CD14-positive monocyte (primary cell): ENCODE data around the gene PRMT9. TPM values are rescaled to one million over a fixed set of nuclear protein-coding genes. Genes with fewer than 3 reads are reported as not detected.
A peak's percentile ranks its signal among the peaks of the same experiment; 100 is the strongest.

Experiments used
- DNase-seq, 3 donors: peaks; one replicate each; pipeline ENCODE4 v3.0.0-alpha.2; 2011 to 2022
- H2AFZ ChIP-seq: 2 replicates; pipeline ENCODE4 v1.6.0; 2012; ENCODE audit warnings: mild to moderate bottlenecking, low read depth, low read length, inconsistent platforms; ENCODE audit not compliant: insufficient read depth, poor library complexity, severe bottlenecking
- H3K27ac ChIP-seq, 2 donors: 1 replicate in 1 of 2; 2 replicates in 1 of 2; pipeline ENCODE4 v1.5.1; 2012 to 2013; ENCODE audit warnings: low read length in 2 of 2, control low read depth in 1 of 2, inconsistent platforms in 1 of 2, low read depth in 1 of 2, mild to moderate bottlenecking in 1 of 2
- H3K27me3 ChIP-seq, 2 donors: one replicate each; pipeline versions ENCODE4 v1.6.0 to v1.6.1; 2011 to 2013; ENCODE audit warnings: low read length in 2 of 2; ENCODE audit not compliant: control insufficient read depth in 2 of 2, insufficient read depth in 2 of 2
- H3K36me3 ChIP-seq, 2 donors: replicated peaks in 1 of 2; 1 replicate in 1 of 2; 2 replicates in 1 of 2; pipeline versions ENCODE4 v1.5.1 to v1.6.1; 2012 to 2013; ENCODE audit warnings: low read length in 2 of 2, control low read depth in 1 of 2, inconsistent platforms in 1 of 2, mild to moderate bottlenecking in 1 of 2; ENCODE audit not compliant: insufficient read depth in 2 of 2, control insufficient read depth in 1 of 2
- H3K4me1 ChIP-seq, 2 donors: 1 replicate in 1 of 2; 2 replicates in 1 of 2; pipeline versions ENCODE4 v1.5.1 to v1.6.1; 2012 to 2013; ENCODE audit warnings: low read length in 2 of 2, control low read depth in 1 of 2, inconsistent platforms in 1 of 2, mild to moderate bottlenecking in 1 of 2, moderate library complexity in 1 of 2; ENCODE audit not compliant: insufficient read depth in 2 of 2, control insufficient read depth in 1 of 2
- H3K4me2 ChIP-seq: replicated peaks from 2 replicates; pipeline ENCODE3; 2012; ENCODE audit warnings: low read length, moderate library complexity, mild to moderate bottlenecking; ENCODE audit not compliant: poor library complexity, severe bottlenecking; ENCODE audit errors: extremely low read depth
- H3K4me3 ChIP-seq, 3 experiments: fragments of 200-600 bp in 1 of 3; sonication (generic) in 1 of 3; replicated peaks in 1 of 3; 1 replicate in 2 of 3; 2 replicates in 1 of 3; pipeline ENCODE4 v1.5.1; 2011 to 2013; ENCODE audit warnings: low read length in 3 of 3, mild to moderate bottlenecking in 3 of 3, control low read depth in 2 of 3, low read depth in 2 of 3, inconsistent platforms in 1 of 3, moderate library complexity in 1 of 3
- H3K79me2 ChIP-seq: 2 replicates; pipeline ENCODE4 v1.6.0; 2012; ENCODE audit warnings: mild to moderate bottlenecking, control low read depth, inconsistent platforms, low read length, moderate library complexity; ENCODE audit not compliant: insufficient read depth
- H3K9ac ChIP-seq: 2 replicates; pipeline ENCODE4 v1.6.0; 2017; ENCODE audit warnings: low read length, mild to moderate bottlenecking; ENCODE audit not compliant: insufficient read depth, poor library complexity, severe bottlenecking
- H3K9me3 ChIP-seq, 2 donors: replicated peaks in 1 of 2; 1 replicate in 1 of 2; 2 replicates in 1 of 2; pipeline versions ENCODE4 v1.5.1 to v1.6.1; 2012 to 2013; ENCODE audit warnings: low read length in 2 of 2, control low read depth in 1 of 2; ENCODE audit not compliant: control insufficient read depth in 1 of 2, insufficient read depth in 1 of 2
- H4K20me1 ChIP-seq: 2 replicates; pipeline ENCODE4 v1.6.0; 2012; ENCODE audit warnings: mild to moderate bottlenecking, low read length, control low read depth, moderate library complexity; ENCODE audit not compliant: insufficient read depth
- H3K27ac Mint-ChIP-seq, 7 donors: one replicate each; pipeline ENCODE4 v1.8.0; 2020; ENCODE audit warnings: mild to moderate bottlenecking in 7 of 7, mixed read lengths in 7 of 7, moderate library complexity in 6 of 7, inconsistent platforms in 2 of 7
- H3K27me3 Mint-ChIP-seq, 3 donors: one replicate each; pipeline ENCODE4 v1.8.0; 2021 to 2022; ENCODE audit warnings: low read depth in 3 of 3, mild to moderate bottlenecking in 3 of 3, mixed read lengths in 3 of 3, moderate library complexity in 3 of 3, inconsistent platforms in 1 of 3
- H3K36me3 Mint-ChIP-seq, 2 donors: one replicate each; pipeline ENCODE4 v1.8.0; 2020; ENCODE audit warnings: mixed read lengths in 2 of 2, inconsistent platforms in 1 of 2, mild to moderate bottlenecking in 1 of 2
- H3K4me1 Mint-ChIP-seq: one replicate; pipeline ENCODE4 v1.8.0; 2020; ENCODE audit warnings: mild to moderate bottlenecking, mixed read lengths
- H3K4me3 Mint-ChIP-seq, 2 donors: one replicate each; pipeline ENCODE4 v1.8.0; 2020; ENCODE audit warnings: mild to moderate bottlenecking in 2 of 2, mixed read lengths in 2 of 2, moderate library complexity in 1 of 2
- H3K9me3 Mint-ChIP-seq, 7 donors: one replicate each; pipeline ENCODE4 v1.8.0; 2020 to 2022; ENCODE audit warnings: mixed read lengths in 7 of 7, mild to moderate bottlenecking in 6 of 7, moderate library complexity in 6 of 7, inconsistent platforms in 2 of 7
- CTCF ChIP-seq: fragments of 200-600 bp; IDR thresholded peaks from one replicate; pipeline ENCODE4 v1.8.0; 2022; ENCODE audit warnings: antibody characterized with exemption, mild to moderate bottlenecking
- WGBS: methylation state at CpG from one replicate; pipeline ENCODE4 v1.1.5; 2013; ENCODE audit warnings: missing lambda C conversion rate; ENCODE audit not compliant: insufficient coverage; 5-methylcytosine and 5-hydroxymethylcytosine counted together
- intact Hi-C, 2 donors: fragments of 100-400 bp; cut with micrococcal nuclease; formaldehyde crosslinking; loops; one replicate each; pipeline versions ENCODE4 v1.15.0 to v1.15.1; 2023
- polyA plus RNA-seq, 3 donors: library from polyadenylated mRNA; depleted of rRNA in 1 of 3; unstranded in 2 of 3; stranded (reverse) in 1 of 3; fragments of 300-500 nt in 2 of 3; fragments of >200 nt in 1 of 3; fragmentation: Illumina TruSeq in 2 of 3; gene quantifications; 1 replicate in 2 of 3; 2 replicates in 1 of 3; pipeline ENCODE4 v1.2.3, GENCODE V29; 2012 to 2021

Gene PRMT9
- polyA plus RNA-seq, 3 donors, result 1.6 to 4.6 (median 2.0) TPM

DNA sequence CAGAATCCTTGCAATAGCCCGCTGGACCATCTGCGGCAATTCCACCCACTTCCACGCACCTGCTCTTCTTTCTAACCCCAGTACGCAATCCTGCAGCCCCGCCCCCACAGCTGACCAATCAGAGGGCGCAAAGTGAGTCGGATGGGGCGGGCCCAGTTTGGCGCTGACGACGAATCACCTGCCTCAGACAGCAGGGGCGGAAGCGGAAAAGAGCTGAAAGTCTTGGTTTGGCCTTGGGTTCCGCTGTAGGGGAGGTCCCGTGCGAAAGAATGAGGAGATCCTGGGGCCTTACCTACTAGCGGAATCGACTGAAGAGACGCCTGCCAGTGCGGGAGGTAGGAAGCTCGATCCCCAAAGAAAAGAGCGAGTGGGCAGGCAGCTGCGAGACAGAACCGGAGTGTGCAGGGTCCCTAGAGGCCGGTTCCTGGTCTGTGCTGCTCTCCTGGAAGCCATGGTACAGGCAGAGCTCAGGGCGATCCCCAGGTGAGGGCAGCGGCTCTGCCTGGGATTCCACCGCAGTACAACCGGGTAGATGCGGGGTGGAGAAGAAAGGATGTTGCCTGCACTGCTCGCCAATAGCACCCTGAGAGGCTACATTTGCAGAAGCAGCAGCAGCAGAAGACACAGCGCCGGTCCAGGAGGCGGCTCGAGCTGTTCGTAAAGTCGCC is 66.7 kb downstream of the PRMT9 start, which contains the start of gene TMEM184C:
TMEM184C (plus strand) TSS at position 225 of the 668 bp plus-strand sequence. CDS start 560 bp downstream, outside the sequence.
- Histone ChIP-seq H3K9ac (peak within 1 kb of the TSS; percentile 89), H3K4me3 (peak within 1 kb of the TSS; percentile 66 to 89 (median 83)), H3K4me2 (peak within 1 kb of the TSS; percentile 91), H3K27ac (peak within 1 kb of the TSS; percentile 87 to 97), H4K20me1 (peaks cover 11% of the 10 kb centered on the region), H3K27me3 (peaks cover 0 to 10% of the 10 kb centered on the region in 2 donors), H3K79me2 (peaks cover 49% of the 10 kb centered on the region), H3K36me3 (peaks cover 6 to 22% of the 10 kb centered on the region in 2 donors), H3K4me1 (peaks cover 23 to 34% of the 10 kb centered on the region in 2 donors), H2AFZ (peak within 1 kb of the TSS; percentile 84), H3K9me3 (no peaks in the 10 kb centered on the region)
- H3K9me3 Mint-ChIP-seq, result no peaks in the 10 kb centered on the region
- intact Hi-C loops, result loop anchor here in 1 of 2 donors (5.0 kb wide), 1 partner anchor 65 kb away; the partner anchor contains the start of gene PRMT9
- WGBS, result under 1% methylated on average over 37 of the region's 37 CpGs
- H3K4me1 Mint-ChIP-seq, result peaks cover 33% of the 10 kb centered on the region
- peaks cover 14 to 26% of the 10 kb centered on the region in 2 donors for H3K36me3 Mint-ChIP-seq
- H3K4me3 Mint-ChIP-seq, result peak within 1 kb of the TSS; percentile 99 to 100
- DNase-seq, result peak; percentile 94
- peak within 1 kb of the TSS; percentile 97 to 100 (median 99) for H3K27ac Mint-ChIP-seq
- no peak for TF ChIP-seq CTCF
- H3K27me3 Mint-ChIP-seq, result peaks cover 2 to 9% (median 2%) of the 10 kb centered on the region in 3 donors

DNA sequence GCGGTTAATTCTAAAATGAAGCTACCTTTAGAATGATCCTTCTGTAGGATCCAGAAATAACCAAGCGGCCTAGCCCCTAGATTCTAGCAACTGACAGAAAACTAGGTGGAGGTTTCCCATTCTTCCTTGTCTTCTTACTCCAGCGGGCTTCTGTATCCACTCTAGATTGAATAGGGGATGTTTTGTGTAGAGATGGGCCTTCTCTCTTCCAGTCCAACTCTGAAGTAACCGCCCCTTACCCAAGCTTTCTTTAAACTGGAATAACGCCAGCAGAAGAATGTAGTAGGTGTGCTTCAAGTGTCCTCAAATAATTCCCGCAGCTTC is 67.2 kb downstream of the PRMT9 start:
- Mint-ChIP-seq H3K4me1 (peaks cover 33% of the 10 kb centered on the region), H3K27me3 (peaks cover 2 to 9% (median 2%) of the 10 kb centered on the region in 3 donors), H3K4me3 (peak overlapping the region; percentile 99 to 100), H3K27ac (peak overlapping the region in 6 of 7 donors; percentile 97 to 100 (median 99)), H3K36me3 (peaks cover 14 to 23% of the 10 kb centered on the region in 2 donors), H3K9me3 (no peaks in the 10 kb centered on the region)
- WGBS, result 40% methylated on average over 2 of the region's 6 CpGs
- Histone ChIP-seq H3K79me2 (peaks cover 45% of the 10 kb centered on the region), H3K4me3 (peak overlapping the region; percentile 66 to 89 (median 83)), H4K20me1 (peaks cover 11% of the 10 kb centered on the region), H3K9ac (no peak overlapping the region), H3K4me1 (peaks cover 23 to 34% of the 10 kb centered on the region in 2 donors), H2AFZ (peak overlapping the region; percentile 84), H3K27ac (peak overlapping the region in 1 of 2 donors; percentile 87), H3K4me2 (peak overlapping the region; percentile 91), H3K27me3 (peaks cover 0 to 10% of the 10 kb centered on the region in 2 donors), H3K9me3 (no peaks in the 10 kb centered on the region), H3K36me3 (peaks cover 3 to 19% of the 10 kb centered on the region in 2 donors)
- intact Hi-C loops, result loop anchor here in 1 of 2 donors (5.0 kb wide), 1 partner anchor 65 kb away; the partner anchor contains the start of gene PRMT9
- no peak for TF ChIP-seq CTCF
- DNase-seq, result no peak
